AG04449 (cell line): ENCODE measurements around the gene HECTD1.
"Not testable (repeated sequence)": the region's sequence is repeated elsewhere in the genome, so short reads cannot be mapped to it uniquely, and the experiment has no call there.

Experiments
- CTCF ChIA-PET: fragments of 350-600 bp; formaldehyde crosslinking; extraction: SDS; loops from one replicate; lab custom pipeline; 2021; ENCODE audit warnings: antibody characterized with exemption; lab: Yijun Ruan, JAX
- POLR2A ChIA-PET: fragments of 400-600, 350-600 bp; formaldehyde crosslinking; extraction: SDS; loops from one replicate; lab custom pipeline; 2020; ENCODE audit warnings: antibody characterized with exemption, inconsistent platforms; lab: Yijun Ruan, JAX
- DNase-seq: peaks from one replicate; pipeline ENCODE4 v3.0.0-alpha.2; 2010; ENCODE audit warnings: low read depth, low spot score
- H3K4me3 ChIP-seq: 2 replicates; pipeline ENCODE4 v1.5.1; 2011; ENCODE audit warnings: low read depth, mild to moderate bottlenecking, control low read depth, low read length
- TF ChIP-seq, protein P1 (sequence below): IDR thresholded peaks from one replicate; pipeline ENCODE4 v1.5.1; 2011; ENCODE audit warnings: mild to moderate bottlenecking, moderate library complexity, low read length, control low read depth, inconsistent platforms; ENCODE audit not compliant: insufficient read depth; ENCODE audit errors: missing control alignments

Gene HECTD1

DNA sequence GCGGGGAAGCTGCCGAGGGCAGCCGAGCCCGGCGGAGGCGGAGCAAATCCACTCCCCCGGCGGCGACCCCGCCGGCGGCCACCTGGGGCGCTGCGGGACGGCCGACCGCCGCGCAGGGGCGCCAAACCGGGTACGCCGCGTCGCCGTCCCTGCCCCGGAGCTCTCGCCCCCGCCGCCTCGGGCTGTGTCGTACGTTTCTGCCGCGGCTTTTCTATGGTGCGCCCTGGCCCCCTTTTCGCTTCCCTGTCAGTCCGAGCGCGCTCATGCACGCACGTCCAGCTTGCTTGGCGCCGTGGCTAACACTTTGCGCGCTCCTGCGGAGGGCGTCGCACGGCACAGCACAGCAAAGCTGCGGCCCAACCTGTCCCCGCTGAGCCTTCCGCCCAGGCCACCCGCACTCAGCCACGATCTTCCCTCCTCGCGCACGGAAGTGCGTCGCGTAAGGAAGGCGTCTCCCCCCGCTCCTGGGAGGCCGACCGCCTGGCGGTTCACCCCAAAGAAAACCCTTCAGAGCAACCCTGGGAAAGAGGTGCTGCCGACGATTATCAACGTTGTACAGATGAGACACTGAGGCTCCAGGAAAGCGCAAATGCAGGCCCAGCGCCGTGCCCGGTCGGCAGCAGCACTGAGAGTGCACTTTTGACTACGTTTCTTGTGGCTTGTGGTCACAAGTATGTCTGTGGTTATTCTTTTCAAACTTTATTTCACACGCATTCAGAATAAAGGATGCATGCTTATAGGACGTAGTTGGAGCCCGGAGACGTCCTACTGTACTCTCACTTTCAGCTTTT, at the start of gene HECTD1:
Gene HECTD1 (minus strand): TSS at position 39 of the 791 bp plus-strand sequence. CDS start 1,857 bp downstream, outside the sequence.
- DNase-seq = peak; percentile 56
- ChIA-PET CTCF (interaction anchor here (0.6 to 4.7 kb wide), 37 partner anchors 8 to 1158 kb away, joined by 3 to 43 read pairs (median 3); no protein-coding TSS in a partner anchor), POLR2A (interaction anchor here (0.8 to 2.2 kb wide), 8 partner anchors 9 to 118 kb away, joined by 3 to 9 read pairs (median 4); no protein-coding TSS in a partner anchor)
- peak within 1 kb of the TSS; percentile 71 for H3K4me3 ChIP-seq
- TF ChIP-seq, protein P1, sequence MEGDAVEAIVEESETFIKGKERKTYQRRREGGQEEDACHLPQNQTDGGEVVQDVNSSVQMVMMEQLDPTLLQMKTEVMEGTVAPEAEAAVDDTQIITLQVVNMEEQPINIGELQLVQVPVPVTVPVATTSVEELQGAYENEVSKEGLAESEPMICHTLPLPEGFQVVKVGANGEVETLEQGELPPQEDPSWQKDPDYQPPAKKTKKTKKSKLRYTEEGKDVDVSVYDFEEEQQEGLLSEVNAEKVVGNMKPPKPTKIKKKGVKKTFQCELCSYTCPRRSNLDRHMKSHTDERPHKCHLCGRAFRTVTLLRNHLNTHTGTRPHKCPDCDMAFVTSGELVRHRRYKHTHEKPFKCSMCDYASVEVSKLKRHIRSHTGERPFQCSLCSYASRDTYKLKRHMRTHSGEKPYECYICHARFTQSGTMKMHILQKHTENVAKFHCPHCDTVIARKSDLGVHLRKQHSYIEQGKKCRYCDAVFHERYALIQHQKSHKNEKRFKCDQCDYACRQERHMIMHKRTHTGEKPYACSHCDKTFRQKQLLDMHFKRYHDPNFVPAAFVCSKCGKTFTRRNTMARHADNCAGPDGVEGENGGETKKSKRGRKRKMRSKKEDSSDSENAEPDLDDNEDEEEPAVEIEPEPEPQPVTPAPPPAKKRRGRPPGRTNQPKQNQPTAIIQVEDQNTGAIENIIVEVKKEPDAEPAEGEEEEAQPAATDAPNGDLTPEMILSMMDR = peak; percentile 44

DNA sequence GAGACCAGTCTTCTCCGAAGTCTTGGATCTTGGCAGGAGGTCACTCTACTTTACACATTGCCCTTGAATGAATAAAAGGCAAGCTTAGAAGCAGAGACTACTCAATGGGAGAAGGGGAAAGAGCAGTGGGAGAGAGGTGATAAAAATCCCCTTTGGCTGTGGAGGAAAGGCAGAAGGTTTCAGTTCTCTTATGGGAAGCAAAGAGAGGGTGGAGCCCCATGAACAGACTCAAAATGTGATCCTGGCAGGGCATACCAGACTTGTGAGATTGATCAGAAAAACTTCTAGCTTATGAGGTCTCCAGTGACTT, 49.6 kb upstream of the HECTD1 start:
- POLR2A ChIA-PET = no interaction called here
- TF ChIP-seq, protein P1 = no peak

DNA sequence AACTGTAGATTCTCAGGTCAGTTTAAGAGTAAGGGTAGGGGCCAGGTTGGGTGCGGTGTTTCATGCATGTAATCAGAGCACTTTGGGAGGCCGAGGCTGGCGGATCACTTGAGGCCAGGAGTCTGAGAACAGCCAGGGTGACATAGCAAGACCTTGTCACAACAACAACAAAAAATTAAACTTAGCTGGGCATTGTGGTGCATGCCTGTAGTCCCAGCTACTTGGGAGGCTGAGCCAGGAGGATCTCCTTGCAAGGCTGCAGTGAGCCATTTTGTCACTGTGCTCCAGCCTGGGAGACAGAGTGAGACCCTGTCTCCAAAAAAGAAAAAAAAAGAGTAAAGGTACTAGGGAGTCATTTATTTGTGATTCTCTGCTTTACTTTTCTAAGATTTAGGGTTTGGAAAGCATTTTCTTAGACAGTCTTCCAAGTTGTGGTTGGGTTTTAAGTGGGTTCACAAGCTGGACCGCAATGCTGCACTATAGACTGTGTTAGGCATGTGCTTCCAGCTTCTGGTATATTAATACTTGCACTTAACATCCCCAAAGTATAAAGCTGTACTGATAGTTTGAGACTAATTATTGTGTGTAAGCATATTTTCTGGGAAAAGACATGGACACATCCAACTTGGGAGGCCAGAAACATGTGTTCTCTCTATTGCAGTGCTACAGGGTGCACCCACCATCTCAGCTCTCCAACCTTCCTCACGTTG, 49.1 kb upstream of the HECTD1 start:
- ChIA-PET CTCF (interaction anchor here (0.5 to 1.4 kb wide), 2 partner anchors 69 to 218 kb away, joined by 3 to 4 read pairs; no protein-coding TSS in a partner anchor), POLR2A (no interaction called here)

More for the DNA sequence above, 49.6 kb upstream of the HECTD1 start:
- CTCF ChIA-PET = interaction anchor here (0.5 to 1.4 kb wide), 2 partner anchors 69 to 218 kb away, joined by 3 to 4 read pairs; no protein-coding TSS in a partner anchor
- no peak for DNase-seq
- H3K4me3 ChIP-seq = no peak overlapping the region

DNA sequence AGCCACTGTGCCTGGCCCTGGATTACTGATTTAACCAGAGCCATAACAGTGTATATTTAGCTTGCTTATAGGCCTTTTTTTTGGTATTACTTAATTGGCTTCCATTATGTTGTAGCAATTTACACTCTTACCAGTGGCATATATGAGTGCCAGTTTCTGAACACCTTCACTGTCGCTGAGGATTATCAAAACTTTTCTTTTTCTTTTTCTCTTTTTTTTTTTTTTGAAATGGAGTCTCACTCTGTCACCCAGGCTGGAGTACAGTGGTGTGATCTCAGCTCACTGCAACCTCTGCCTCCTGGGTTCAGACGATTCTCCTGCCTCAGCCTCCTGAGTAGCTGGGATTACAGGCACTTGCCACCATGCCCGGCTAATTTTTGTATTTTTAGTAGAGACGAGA, 48.3 kb upstream of the HECTD1 start:
- CTCF ChIA-PET = interaction anchor here (0.9 kb wide), 1 partner anchor 47 kb away, joined by 4 read pairs; no protein-coding TSS in a partner anchor
- POLR2A ChIA-PET, DNase-seq, H3K4me3 ChIP-seq: not testable (repeated sequence)

More for the DNA sequence above, 49.1 kb upstream of the HECTD1 start:
- TF ChIP-seq, protein P1 = no peak
- no peak for DNase-seq
- H3K4me3 ChIP-seq = no peak overlapping the region

DNA sequence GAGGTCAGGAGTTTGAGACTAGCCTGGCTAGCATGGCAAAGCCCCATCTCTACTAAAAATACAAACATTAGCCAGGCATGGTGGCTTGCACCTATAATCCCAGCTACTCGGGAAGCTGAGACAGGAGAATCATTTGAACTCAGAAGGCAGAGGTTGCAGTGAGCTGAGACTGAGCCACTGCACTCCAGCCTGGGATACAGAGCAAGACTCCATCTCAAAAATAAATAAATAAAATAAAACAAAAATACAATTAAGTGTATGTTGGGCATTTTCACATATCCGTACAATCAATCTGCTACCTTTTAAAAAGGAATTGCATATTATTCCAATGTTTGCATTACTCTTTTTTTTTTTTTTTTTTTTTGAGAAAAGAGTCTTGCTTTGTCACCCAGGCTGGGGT, 47.7 kb upstream of the HECTD1 start:
- CTCF ChIA-PET = interaction anchor here (0.9 kb wide), 1 partner anchor 47 kb away, joined by 4 read pairs; no protein-coding TSS in a partner anchor
- TF ChIP-seq, protein P1 = no peak
- POLR2A ChIA-PET = no interaction called here
- DNase-seq = no peak
- H3K4me3 ChIP-seq = no peak overlapping the region

DNA sequence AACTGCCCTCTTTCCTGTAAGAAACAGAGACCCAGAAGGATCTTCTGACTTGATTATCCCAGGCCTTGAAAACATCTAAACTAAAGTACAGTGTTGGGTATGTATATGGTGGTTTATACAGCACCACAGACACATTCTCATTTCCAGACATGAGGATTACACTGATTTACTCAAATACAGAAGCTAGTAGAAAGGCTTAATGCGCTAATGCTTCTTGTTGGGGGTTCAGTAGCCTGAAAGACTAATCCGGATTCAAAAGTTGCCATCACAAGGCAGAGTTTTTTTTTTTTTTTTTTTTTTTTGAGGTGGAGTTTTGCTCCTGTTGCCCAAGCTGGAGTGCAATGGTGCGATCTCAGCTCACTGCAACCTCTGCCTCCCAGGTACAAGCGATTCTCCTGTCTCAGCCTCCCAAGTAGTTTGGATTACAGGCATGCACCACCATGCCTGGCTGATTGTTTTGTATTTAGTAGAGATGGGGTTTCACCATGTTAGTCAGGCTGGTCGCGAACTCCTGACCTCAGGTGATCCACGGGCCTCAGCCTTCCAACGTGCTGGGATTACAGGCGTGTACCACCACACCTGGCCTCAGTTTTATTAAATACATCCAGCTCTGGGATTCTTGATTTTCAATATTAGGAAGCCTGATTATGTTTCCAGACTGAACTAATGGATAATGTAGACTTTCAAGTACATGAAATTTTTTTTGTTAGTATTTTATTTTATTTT, 46.3 kb upstream of the HECTD1 start:
- POLR2A ChIA-PET = no interaction called here
- DNase-seq = no peak

More for the DNA sequence above, 46.3 kb upstream of the HECTD1 start:
- CTCF ChIA-PET = interaction anchor here (0.8 to 2.1 kb wide), 2 partner anchors 9 to 13 kb away, joined by 4 to 7 read pairs; no protein-coding TSS in a partner anchor
- no peak overlapping the region for H3K4me3 ChIP-seq
- TF ChIP-seq, protein P1 = no peak
